Right lobe of liver (tissue), 4 donors: ENCODE results near the gene NDUFA7.

Source experiments
- CTCF ChIP-seq, 4 donors: fragments of 200-600 bp in 3 of 4; fragments of 450-650 bp in 1 of 4; IDR thresholded peaks; one replicate each; pipeline versions ENCODE4 v1.5.1 to v1.8.0; 2016 to 2022; ENCODE audit warnings: antibody characterized with exemption in 4 of 4, mild to moderate bottlenecking in 2 of 4
- POLR2A ChIP-seq: fragments of 450-650 bp; IDR thresholded peaks from one replicate; pipeline ENCODE4 v1.6.1; 2017; ENCODE audit warnings: antibody characterized with exemption, mild to moderate bottlenecking
- donor health status: DM: no; HTN: no; CAD: no.
- donor health status: DM: no; HTN: no; CAD: no.
- donor health status: DM: no; HTN: yes; CAD: no.

- TF ChIP-seq CTCF (IDR thresholded peaks at IDR 0.05), result no peak
- TF ChIP-seq POLR2A, result no peak
These were observed 37.8 kb upstream of the NDUFA7 start for GRCh38 chr19:8358948-8359347.
